Activated naive CD4-positive, alpha-beta T cell treated with anti-CD3 and anti-CD28 coated beads for 36 hours (primary cell): ENCODE measurements around the gene THYN1. TPM values are rescaled to one million over a fixed set of nuclear protein-coding genes. Genes with fewer than 3 reads are reported as not detected.

Experiments used
- CTCF ChIA-PET: fragments of 350-600 bp; sonication (Branson Sonifier 250); formaldehyde crosslinking; loops from one replicate; lab custom pipeline; 2021; ENCODE audit warnings: antibody characterized with exemption; lab: Charles Lee
- DNase-seq: peaks from one replicate; pipeline ENCODE4 v3.0.0-alpha.2; 2020
- H3K27ac Mint-ChIP-seq: one replicate; pipeline ENCODE4 v1.8.0; 2021; ENCODE audit warnings: mild to moderate bottlenecking, mixed read lengths
- H3K27me3 Mint-ChIP-seq: one replicate; pipeline ENCODE4 v1.8.0; 2021; ENCODE audit warnings: low read depth, mixed read lengths
- H3K36me3 Mint-ChIP-seq: one replicate; pipeline ENCODE4 v1.8.0; 2021; ENCODE audit warnings: low read depth, mixed read lengths
- H3K4me1 Mint-ChIP-seq: one replicate; pipeline ENCODE4 v1.8.0; 2021; ENCODE audit warnings: low read depth, mixed read lengths
- H3K4me3 Mint-ChIP-seq: one replicate; pipeline ENCODE4 v1.8.0; 2021; ENCODE audit warnings: mild to moderate bottlenecking, moderate library complexity, mixed read lengths
- H3K9me3 Mint-ChIP-seq: one replicate; pipeline ENCODE4 v1.8.0; 2021; ENCODE audit warnings: mixed read lengths
- intact Hi-C: fragments of 100-400 bp; cut with micrococcal nuclease; formaldehyde crosslinking; loops from one replicate; pipeline ENCODE4 v1.15.1; 2023
- total RNA-seq, 2 experiments: library from RNA; stranded (reverse); gene quantifications; one replicate each; pipeline ENCODE4 v1.2.3, GENCODE V29; 2021

The THYN1 gene
- total RNA-seq, 2 experiments from 2014 or later, result 85.6 to 92.6 TPM

DNA sequence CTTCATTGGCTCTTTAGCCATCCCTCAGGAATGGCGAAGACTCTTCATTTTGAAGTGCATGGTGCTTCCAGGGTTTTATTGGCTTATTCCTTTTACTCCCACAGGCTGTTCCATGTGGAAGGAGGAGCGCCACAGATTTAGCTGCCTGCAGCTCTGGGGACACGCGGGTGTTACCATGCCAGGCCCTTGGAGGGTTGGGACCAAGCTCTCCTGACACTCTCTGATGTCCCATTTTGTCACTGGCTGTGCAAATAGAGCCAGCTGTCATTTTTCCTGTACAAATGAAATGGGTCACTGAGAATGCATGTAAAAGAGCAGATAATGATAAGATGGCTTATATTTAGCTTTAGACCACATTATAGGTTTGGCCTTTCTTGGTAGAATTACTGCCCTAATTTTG, 9.2 kb downstream of the THYN1 start:
- Mint-ChIP-seq H3K27me3 (no peaks in the 10 kb centered on the region), H3K9me3 (no peaks in the 10 kb centered on the region), H3K36me3 (peaks cover 19% of the 10 kb centered on the region), H3K4me3 (no peak overlapping the region), H3K27ac (peak overlapping the region; percentile 72), H3K4me1 (peaks cover 3% of the 10 kb centered on the region)
- intact Hi-C loops, result no loop called here
- CTCF ChIA-PET, result interaction anchor here (0.6 to 1.7 kb wide), 7 partner anchors 10 to 108 kb away, joined by 3 to 6 read pairs (median 3); partner anchors contain the start of gene VPS26B
- no peak for DNase-seq

DNA sequence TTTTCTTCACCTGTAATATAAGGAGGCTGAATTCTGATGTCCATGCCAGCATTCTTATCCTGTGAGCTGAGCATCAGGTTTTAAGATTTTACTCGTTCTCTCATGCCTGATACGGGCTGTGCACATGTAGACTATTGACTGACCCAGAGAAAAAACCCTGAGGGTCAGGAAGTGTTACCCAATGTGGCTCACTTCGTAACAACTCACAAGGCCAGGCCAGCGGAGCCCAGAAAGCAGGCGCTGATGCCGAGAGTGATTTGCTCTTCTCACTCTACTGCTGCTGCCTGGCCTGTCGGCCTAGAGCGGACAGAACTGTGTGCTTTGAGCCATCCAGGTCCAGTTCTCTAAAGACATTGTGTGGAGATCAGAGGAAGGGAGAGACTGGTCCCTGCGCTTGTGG, 10.8 kb downstream of the THYN1 start:
- no peaks in the 10 kb centered on the region for H3K27me3 Mint-ChIP-seq
- CTCF ChIA-PET, result interaction anchor here (1.3 kb wide), 1 partner anchor 18 kb away, joined by 5 read pairs; no protein-coding TSS in a partner anchor

DNA sequence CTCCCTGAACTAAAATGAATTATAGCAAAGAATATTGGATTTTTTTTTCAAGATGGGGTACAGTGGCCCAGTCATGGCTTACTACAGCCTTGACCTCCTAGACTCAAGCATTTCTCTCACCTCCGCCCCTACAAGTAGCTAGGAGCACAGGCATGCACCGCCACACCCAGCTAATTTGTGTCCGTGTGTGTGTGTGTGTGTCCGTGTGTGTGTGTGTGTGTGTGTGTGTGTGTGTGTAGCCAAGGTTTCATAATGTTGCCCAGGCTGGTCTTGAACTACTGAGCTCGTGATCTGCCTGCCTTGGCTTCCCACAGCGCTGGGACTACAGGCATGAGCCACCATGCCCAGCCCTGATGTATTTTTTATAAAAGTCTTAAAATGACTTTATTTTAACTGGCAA, 12.6 kb downstream of the THYN1 start:
- no peak overlapping the region for H3K27ac Mint-ChIP-seq
- no peak for DNase-seq
- H3K27me3 Mint-ChIP-seq, result no peaks in the 10 kb centered on the region
- H3K9me3 Mint-ChIP-seq, result no peaks in the 10 kb centered on the region
- H3K4me3 Mint-ChIP-seq, result no peak overlapping the region
- intact Hi-C loops, result no loop called here
- H3K4me1 Mint-ChIP-seq, result peaks cover 3% of the 10 kb centered on the region
- CTCF ChIA-PET, result interaction anchor here (0.6 to 1.1 kb wide), 3 partner anchors 34 to 204 kb away, joined by 3 to 4 read pairs (median 3); no protein-coding TSS in a partner anchor
- peaks cover 18% of the 10 kb centered on the region for H3K36me3 Mint-ChIP-seq

More for the DNA sequence above, 10.8 kb downstream of the THYN1 start:
- H3K9me3 Mint-ChIP-seq, result no peaks in the 10 kb centered on the region
- no peak overlapping the region for H3K27ac Mint-ChIP-seq
- no peak for DNase-seq
- H3K4me1 Mint-ChIP-seq, result peaks cover 3% of the 10 kb centered on the region
- peaks cover 25% of the 10 kb centered on the region for H3K36me3 Mint-ChIP-seq
- H3K4me3 Mint-ChIP-seq, result no peak overlapping the region
- intact Hi-C loops, result no loop called here

DNA sequence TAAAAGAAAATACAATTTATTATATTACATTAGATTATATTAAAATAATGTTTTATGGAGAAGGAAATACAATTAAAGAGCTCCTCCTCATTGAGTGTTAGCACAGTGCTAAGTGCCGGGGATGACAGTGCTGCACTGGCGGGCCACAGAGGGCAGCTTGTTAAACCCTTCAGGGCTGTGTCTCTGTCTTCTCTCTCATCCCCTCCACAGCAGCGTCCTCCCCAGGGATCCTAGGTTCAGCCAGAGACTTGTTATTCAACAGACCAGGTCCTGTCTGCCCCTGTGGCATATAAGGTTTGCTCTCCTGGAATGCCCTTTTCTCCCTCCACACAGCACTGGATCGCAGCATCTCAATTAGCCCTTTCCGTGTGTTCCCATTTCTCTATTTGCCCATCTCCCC, 14.2 kb downstream of the THYN1 start:
- H3K9me3 Mint-ChIP-seq, result no peaks in the 10 kb centered on the region
- no peaks in the 10 kb centered on the region for H3K27me3 Mint-ChIP-seq
- H3K4me3 Mint-ChIP-seq, result no peak overlapping the region
- intact Hi-C loops, result no loop called here
- no peak overlapping the region for H3K27ac Mint-ChIP-seq
- H3K36me3 Mint-ChIP-seq, result peaks cover 14% of the 10 kb centered on the region
- CTCF ChIA-PET, result no interaction called here
- no peaks in the 10 kb centered on the region for H3K4me1 Mint-ChIP-seq
- DNase-seq, result no peak

DNA sequence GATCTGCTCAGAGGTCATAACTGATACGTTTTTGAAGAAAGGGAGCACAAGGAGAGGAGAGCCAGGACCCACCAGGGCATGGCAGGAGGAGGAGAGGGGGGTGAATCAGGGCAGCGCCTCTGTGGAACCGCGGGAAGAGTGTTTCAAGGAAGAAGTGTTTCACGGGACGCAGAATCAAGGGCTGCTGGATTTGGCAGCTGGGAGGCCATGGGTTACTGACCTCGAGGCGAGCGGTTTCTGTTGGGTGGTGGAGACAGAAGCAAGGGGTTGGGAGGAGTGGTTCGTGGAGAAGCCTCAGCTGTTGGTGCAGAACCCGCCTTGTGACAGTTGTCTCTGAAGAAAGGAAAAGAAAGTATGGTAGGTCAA, 15.6 kb downstream of the THYN1 start:
- no peaks in the 10 kb centered on the region for H3K4me1 Mint-ChIP-seq
- H3K27ac Mint-ChIP-seq, result peak overlapping the region; percentile 1
- H3K9me3 Mint-ChIP-seq, result no peaks in the 10 kb centered on the region
- no peak for DNase-seq
- no peaks in the 10 kb centered on the region for H3K27me3 Mint-ChIP-seq
- CTCF ChIA-PET, result interaction anchor here (0.7 kb wide), 1 partner anchor 13 kb away, joined by 3 read pairs; no protein-coding TSS in a partner anchor
- intact Hi-C loops, result no loop called here
- peaks cover 13% of the 10 kb centered on the region for H3K36me3 Mint-ChIP-seq
- no peak overlapping the region for H3K4me3 Mint-ChIP-seq

DNA sequence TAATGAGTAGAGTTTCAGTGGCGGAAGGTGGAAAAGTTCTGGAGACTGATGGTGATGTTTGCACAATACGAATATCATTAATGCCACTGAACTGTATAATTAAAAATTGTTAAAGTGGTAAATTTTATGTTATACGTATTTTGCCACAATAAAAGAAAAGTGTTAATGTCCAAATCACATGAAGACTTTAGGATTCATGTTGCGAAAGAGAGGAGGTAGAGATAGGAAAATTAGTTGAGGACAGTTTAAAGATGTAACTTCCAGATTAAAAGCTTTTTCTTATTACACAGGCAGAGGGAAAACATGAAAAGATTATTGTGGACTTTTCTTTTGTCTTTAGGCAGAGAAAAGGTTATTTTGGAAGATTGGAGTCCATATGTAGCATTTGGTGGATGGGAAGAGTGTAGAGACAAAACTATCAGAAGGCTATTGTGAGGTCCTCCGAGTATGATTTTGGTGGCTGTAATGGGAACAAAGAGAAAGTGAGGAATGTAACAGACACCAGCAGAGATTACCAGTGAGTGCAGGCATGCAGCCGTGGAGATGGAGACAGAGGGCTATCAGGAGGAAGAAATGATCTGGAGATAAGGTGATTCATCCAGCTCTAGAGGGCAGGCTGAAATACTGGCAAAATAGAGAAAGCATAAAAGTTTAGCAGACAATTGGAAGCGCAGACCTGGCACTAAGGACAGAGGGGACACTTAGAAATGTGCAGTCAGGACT, 16.2 kb downstream of the THYN1 start:
- Mint-ChIP-seq H3K27ac (peak overlapping the region; percentile 1), H3K9me3 (no peaks in the 10 kb centered on the region), H3K36me3 (peaks cover 12% of the 10 kb centered on the region), H3K4me3 (no peak overlapping the region), H3K27me3 (no peaks in the 10 kb centered on the region), H3K4me1 (no peaks in the 10 kb centered on the region)
- CTCF ChIA-PET, result interaction anchor here (0.7 kb wide), 1 partner anchor 14 kb away, joined by 3 read pairs; no protein-coding TSS in a partner anchor
- intact Hi-C loops, result no loop called here
- DNase-seq, result no peak

DNA sequence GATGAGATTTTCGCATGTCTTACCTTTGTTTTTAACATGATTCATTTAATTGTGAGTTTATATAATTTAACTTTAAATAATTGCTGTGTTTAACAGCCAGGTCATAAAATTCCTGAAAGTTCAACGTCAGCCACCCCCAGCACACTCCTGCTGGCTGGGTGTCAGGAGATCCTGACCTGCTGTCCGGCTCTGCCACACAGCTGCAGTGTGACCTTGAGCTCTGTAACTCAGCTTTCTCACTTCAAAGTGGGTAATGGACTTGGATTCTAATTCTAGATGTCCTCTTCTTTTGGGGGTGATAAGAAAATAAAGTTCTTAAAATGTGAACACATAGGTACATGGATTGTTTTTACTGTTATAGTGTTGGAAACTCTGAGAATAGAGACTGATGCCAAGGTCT, 17.8 kb downstream of the THYN1 start:
- intact Hi-C loops, result no loop called here

DNA sequence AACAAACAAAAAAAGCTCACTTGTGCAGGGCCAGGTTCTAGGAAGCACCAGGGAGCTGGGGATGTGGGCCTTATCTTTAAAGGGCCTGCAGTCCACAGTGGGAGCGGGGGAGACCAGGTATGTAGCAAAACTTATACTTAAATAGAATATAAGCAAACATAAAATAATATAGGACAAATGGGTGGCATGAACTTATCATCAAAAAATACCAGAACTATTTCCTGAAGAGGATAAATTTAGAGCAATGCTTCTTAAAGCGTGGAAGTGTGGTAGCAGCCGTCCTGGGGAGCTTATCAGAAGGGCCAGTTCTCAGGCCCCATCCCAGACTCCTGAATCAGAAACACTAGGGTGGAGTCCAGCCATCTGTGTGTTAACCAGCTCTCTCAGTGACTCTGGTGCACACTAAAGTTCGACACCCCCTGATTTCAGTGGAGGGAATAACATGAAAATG, 19.4 kb downstream of the THYN1 start:
- peaks cover 21% of the 10 kb centered on the region for H3K4me1 Mint-ChIP-seq
- CTCF ChIA-PET, result interaction anchor here (1.2 to 1.6 kb wide), 2 partner anchors 10 to 28 kb away, joined by 3 to 6 read pairs; no protein-coding TSS in a partner anchor
- no peak for DNase-seq
- no peak overlapping the region for H3K27ac Mint-ChIP-seq
- H3K4me3 Mint-ChIP-seq, result no peak overlapping the region
- no peaks in the 10 kb centered on the region for H3K9me3 Mint-ChIP-seq
- H3K36me3 Mint-ChIP-seq, result peaks cover 12% of the 10 kb centered on the region
- no peaks in the 10 kb centered on the region for H3K27me3 Mint-ChIP-seq
- intact Hi-C loops, result no loop called here

More for the DNA sequence above, 17.8 kb downstream of the THYN1 start:
- Mint-ChIP-seq H3K4me3 (no peak overlapping the region), H3K36me3 (peaks cover 12% of the 10 kb centered on the region), H3K27me3 (no peaks in the 10 kb centered on the region), H3K4me1 (peaks cover 6% of the 10 kb centered on the region), H3K27ac (no peak overlapping the region), H3K9me3 (no peaks in the 10 kb centered on the region)
- no peak for DNase-seq
- CTCF ChIA-PET, result interaction anchor here (1.6 kb wide), 1 partner anchor 26 kb away, joined by 6 read pairs; no protein-coding TSS in a partner anchor

DNA sequence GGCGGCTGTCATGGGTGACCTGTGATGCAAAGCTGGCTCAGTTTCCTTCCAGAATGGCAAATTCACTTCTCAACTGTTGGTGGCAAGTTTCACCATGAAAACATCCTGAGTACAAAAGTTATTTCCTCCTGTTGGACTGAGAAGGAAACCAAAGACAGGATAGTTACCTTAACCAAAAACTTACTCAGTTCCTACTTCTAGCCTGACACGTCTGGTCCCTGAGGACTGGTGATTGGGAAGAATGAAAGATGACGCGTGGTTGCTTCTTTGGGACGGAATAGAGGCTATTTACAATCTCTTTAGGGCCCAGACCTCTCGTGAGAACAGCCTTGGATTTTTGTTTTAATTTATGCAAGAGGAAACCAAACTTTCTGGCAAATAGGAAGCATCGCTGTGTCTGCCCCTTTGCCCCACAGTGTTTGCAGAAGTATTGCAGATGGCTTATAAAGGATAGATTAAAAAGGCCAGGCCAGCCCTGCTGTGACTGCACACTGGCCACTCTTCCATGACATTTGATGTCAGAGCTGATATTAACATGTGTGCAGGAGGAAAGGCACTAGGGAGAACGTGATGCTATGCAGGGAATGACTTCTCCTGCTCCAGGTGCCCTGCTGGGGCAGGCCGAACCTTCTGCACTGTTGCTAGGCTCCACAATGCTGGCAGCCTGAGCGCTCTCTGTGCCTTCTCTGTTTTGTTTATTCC, 21.0 kb downstream of the THYN1 start:
- H3K4me3 Mint-ChIP-seq, result no peak overlapping the region
- peaks cover 37% of the 10 kb centered on the region for H3K4me1 Mint-ChIP-seq
- CTCF ChIA-PET, result no interaction called here
- H3K9me3 Mint-ChIP-seq, result no peaks in the 10 kb centered on the region
- intact Hi-C loops, result no loop called here
- no peak overlapping the region for H3K27ac Mint-ChIP-seq
- no peaks in the 10 kb centered on the region for H3K27me3 Mint-ChIP-seq
- no peak for DNase-seq
- H3K36me3 Mint-ChIP-seq, result peaks cover 3% of the 10 kb centered on the region

DNA sequence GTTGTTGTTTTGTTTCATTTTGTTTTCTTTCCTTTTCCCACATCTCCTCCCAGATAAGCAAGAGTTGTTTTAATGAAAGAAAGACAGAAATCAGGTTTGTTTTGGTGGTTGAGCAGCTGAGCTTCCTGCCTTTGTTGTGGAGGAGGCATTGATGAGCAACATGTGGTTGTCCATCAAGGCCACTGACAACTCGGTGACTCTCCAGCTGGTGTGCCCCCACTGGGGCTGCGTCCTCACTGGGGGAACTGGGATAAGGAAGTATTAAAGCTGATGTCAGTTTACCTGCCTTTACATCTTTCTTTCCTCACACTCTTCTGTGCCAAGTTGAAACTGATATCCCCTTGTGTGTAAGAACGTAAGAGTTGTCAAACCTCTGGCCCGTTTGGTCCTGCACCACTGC, 22.8 kb downstream of the THYN1 start:
- no peak overlapping the region for H3K4me3 Mint-ChIP-seq
- no peaks in the 10 kb centered on the region for H3K27me3 Mint-ChIP-seq
- no peak overlapping the region for H3K27ac Mint-ChIP-seq
- DNase-seq, result no peak
- H3K9me3 Mint-ChIP-seq, result no peaks in the 10 kb centered on the region
- H3K36me3 Mint-ChIP-seq, result peaks cover 3% of the 10 kb centered on the region
- H3K4me1 Mint-ChIP-seq, result peaks cover 54% of the 10 kb centered on the region
- CTCF ChIA-PET, result interaction anchor here (1.0 kb wide), 1 partner anchor 13 kb away, joined by 3 read pairs; no protein-coding TSS in a partner anchor
- intact Hi-C loops, result no loop called here

DNA sequence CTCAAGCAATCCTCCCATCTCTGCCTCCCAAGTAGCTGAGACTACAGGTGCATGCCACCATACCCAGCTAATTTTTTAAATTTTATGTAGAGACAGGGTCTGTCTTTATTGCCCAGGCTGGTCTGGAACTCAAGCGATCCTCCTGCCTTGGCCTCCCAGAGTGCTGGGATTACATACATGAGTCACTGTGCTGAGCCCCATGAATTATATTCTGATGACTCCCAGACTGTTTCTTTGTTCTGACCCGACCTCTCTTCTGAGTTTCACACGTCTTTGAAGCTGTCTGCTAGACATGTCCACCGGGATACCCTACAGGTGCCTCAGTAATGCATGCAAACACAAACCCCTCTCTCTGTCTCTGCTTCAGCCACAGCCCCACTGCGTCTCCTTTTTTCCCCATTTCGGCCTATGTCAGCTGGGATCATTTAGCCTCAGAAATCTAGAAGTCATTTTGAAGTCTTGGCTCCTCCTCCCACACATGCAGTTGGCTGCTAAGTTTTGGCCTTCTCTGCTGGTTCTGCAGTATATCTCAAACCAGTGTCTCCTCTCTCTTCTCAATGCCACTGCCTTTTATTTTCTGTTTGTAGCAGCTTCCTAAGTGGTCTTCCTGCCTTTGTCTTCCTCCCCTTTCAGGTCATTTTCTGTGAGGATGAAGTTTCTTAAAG, 23.9 kb downstream of the THYN1 start:
- CTCF ChIA-PET, result interaction anchor here (0.8 to 1.0 kb wide), 2 partner anchors 14 to 20 kb away, joined by 3 read pairs; no protein-coding TSS in a partner anchor
- Mint-ChIP-seq H3K4me1 (peaks cover 54% of the 10 kb centered on the region), H3K27ac (no peak overlapping the region), H3K27me3 (no peaks in the 10 kb centered on the region), H3K4me3 (no peak overlapping the region), H3K9me3 (no peaks in the 10 kb centered on the region), H3K36me3 (no peaks in the 10 kb centered on the region)
- intact Hi-C loops, result no loop called here
- no peak for DNase-seq

DNA sequence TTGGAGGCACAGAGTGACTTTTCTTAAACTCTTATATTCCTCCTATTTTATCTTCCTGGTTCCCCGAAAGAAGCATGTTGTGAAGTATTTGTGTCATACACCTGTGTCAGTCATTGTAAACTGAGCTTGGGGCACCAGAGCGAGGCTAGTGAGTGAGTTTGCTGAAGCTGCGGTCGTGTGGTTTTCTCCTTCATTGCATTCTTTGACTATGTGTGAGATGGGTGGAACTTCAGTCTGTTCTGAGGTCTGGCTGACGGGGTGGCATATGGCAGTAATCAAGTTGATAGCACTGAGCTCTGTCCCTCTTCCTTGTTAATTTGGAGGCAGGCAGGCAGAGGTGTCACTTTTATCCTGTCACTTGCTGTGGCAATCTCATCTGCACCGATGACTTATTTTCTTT, 24.5 kb downstream of the THYN1 start:
- no peaks in the 10 kb centered on the region for H3K27me3 Mint-ChIP-seq
- H3K4me1 Mint-ChIP-seq, result peaks cover 54% of the 10 kb centered on the region
- H3K4me3 Mint-ChIP-seq, result no peak overlapping the region
- no peak overlapping the region for H3K27ac Mint-ChIP-seq
- CTCF ChIA-PET, result interaction anchor here (0.8 kb wide), 1 partner anchor 21 kb away, joined by 3 read pairs; no protein-coding TSS in a partner anchor
- DNase-seq, result peak; percentile 56
- H3K9me3 Mint-ChIP-seq, result no peaks in the 10 kb centered on the region
- intact Hi-C loops, result no loop called here
- H3K36me3 Mint-ChIP-seq, result no peaks in the 10 kb centered on the region
